K562 (cell line): ENCODE measurements around the gene FBXL12. TPM values are rescaled to one million over a fixed set of nuclear protein-coding genes. Genes with fewer than 3 reads are reported as not detected.
A peak's percentile ranks its signal among the peaks of the same experiment; 100 is the strongest.

ENCODE experiments used
- ATF1 ChIP-seq, 2 experiments: fragments of 450-650 bp in 1 of 2; IDR thresholded peaks; 2 replicates each; pipeline ENCODE4 v1.6.1; 2016; ENCODE audit warnings: missing compliant biosample characterization in 1 of 2, missing genetic modification characterization in 1 of 2
- CEBPB ChIP-seq: fragments of 450-650 bp; IDR thresholded peaks from 2 replicates; pipeline ENCODE4 v1.6.1; 2016; ENCODE audit warnings: missing genetic modification characterization, missing compliant biosample characterization
- IRF2 ChIP-seq: sonication (generic); formaldehyde crosslinking; IDR thresholded peaks from 2 replicates; pipeline ENCODE4 v1.8.1; 2022; ENCODE audit warnings: mild to moderate bottlenecking, missing genetic modification reagents
- L3MBTL2 ChIP-seq: fragments of 450-650 bp; IDR thresholded peaks from 2 replicates; pipeline ENCODE4 v1.6.1; 2016; ENCODE audit warnings: mild to moderate bottlenecking, moderate library complexity
- MCM5 ChIP-seq: fragments of 450-650 bp; IDR thresholded peaks from 2 replicates; pipeline ENCODE4 v1.6.1; 2016; ENCODE audit warnings: low read depth
- MYNN ChIP-seq, 2 experiments: sonication (generic); formaldehyde crosslinking in 1 of 2; IDR thresholded peaks; 2 replicates each; pipeline versions ENCODE4 v1.5.0 to v1.6.1; 2016 to 2020; ENCODE audit warnings: antibody characterized with exemption in 1 of 2, missing genetic modification reagents in 1 of 2
- NR2C1 ChIP-seq, 2 experiments: fragments of 450-650 bp; IDR thresholded peaks; 2 replicates each; pipeline ENCODE4 v1.6.1; 2017; ENCODE audit warnings: mild to moderate bottlenecking in 2 of 2, antibody characterized with exemption in 1 of 2, inconsistent platforms in 1 of 2, missing compliant biosample characterization in 1 of 2, missing genetic modification characterization in 1 of 2
- POLR2A ChIP-seq: fragments of 450-650 bp; conservative IDR thresholded peaks from 2 replicates; pipeline ENCODE4 v1.6.1; 2016
- RBM25 ChIP-seq: fragments of 200-400 bp; formaldehyde crosslinking; IDR thresholded peaks from 2 replicates; pipeline ENCODE4 v1.6.1; 2018; ENCODE audit warnings: low read length, low read depth, moderate library complexity; ENCODE audit not compliant: severe bottlenecking
- ZNF263 ChIP-seq: sonication (generic); formaldehyde crosslinking; IDR thresholded peaks from 2 replicates; pipeline ENCODE4 v1.8.0; 2022; ENCODE audit warnings: mild to moderate bottlenecking, missing genetic modification reagents, borderline replicate concordance
- ZNF408 ChIP-seq: fragments of 250-450 bp; sonication (Bioruptor Pico); IDR thresholded peaks from 2 replicates; pipeline ENCODE4 v1.4.0; 2020; ENCODE audit warnings: low read depth, mild to moderate bottlenecking, moderate library complexity
- ZNF57 ChIP-seq: fragments of 450-650 bp; formaldehyde crosslinking; IDR thresholded peaks from 2 replicates; pipeline ENCODE4 v1.4.0; 2020; ENCODE audit warnings: mild to moderate bottlenecking, moderate library complexity
- polyA plus RNA-seq, 8 experiments: library from polyadenylated mRNA; depleted of rRNA in 4 of 8; stranded (reverse) in 5 of 8; unstranded in 3 of 8; fragments of >200 nt; fragmentation: Nextera tagmentation in 2 of 8; fragmentation: Illumina TruSeq in 1 of 8; extraction: Ambion mirVana in 2 of 8; extraction: Trizol in 1 of 8; gene quantifications; 2 replicates each; pipeline versions ENCODE4 v1.2.1 to v1.2.3, GENCODE V29; 2011 to 2014; ENCODE audit warnings: inconsistent platforms in 1 of 8, missing spikeins in 1 of 8
- total RNA-seq, 7 experiments: library from RNA; depleted of rRNA in 6 of 7; stranded (reverse); fragments of >200 nt in 6 of 7; fragmentation: Illumina TruSeq in 2 of 7; extraction: Trizol in 2 of 7; gene quantifications; 2 replicates each; pipeline versions ENCODE4 v1.2.1 to v1.2.3, GENCODE V29; 2011 to 2021; ENCODE audit warnings: low replicate concordance in 1 of 7
- TF ChIP-seq, protein P1 (sequence below): fragments of 450-650 bp; formaldehyde crosslinking; IDR thresholded peaks from 2 replicates; pipeline ENCODE4 v1.4.0; 2020; ENCODE audit warnings: mild to moderate bottlenecking, moderate library complexity
- TF ChIP-seq, protein P2 (sequence below): fragments of 200-800 bp; sonication (Bioruptor generic); IDR thresholded peaks from 2 replicates; pipeline ENCODE4 v1.6.1; 2017; ENCODE audit warnings: missing genetic modification characterization, missing compliant biosample characterization
- TF ChIP-seq, protein P3 (sequence below): fragments of 250-450 bp; sonication (Bioruptor Pico); IDR thresholded peaks from 2 replicates; pipeline ENCODE4 v1.5.0; 2021; ENCODE audit warnings: mild to moderate bottlenecking, borderline replicate concordance
- TF ChIP-seq, protein P4 (sequence below): fragments of 450-650 bp; IDR thresholded peaks from 2 replicates; pipeline ENCODE4 v1.6.1; 2016

The FBXL12 gene
- total and polyA plus RNA-seq, 9 of the 15 experiments (the other 6 are each of a cell fraction or from before 2014, with no cell fraction given) = 2.7 to 40.5 (median 26.5) TPM

DNA sequence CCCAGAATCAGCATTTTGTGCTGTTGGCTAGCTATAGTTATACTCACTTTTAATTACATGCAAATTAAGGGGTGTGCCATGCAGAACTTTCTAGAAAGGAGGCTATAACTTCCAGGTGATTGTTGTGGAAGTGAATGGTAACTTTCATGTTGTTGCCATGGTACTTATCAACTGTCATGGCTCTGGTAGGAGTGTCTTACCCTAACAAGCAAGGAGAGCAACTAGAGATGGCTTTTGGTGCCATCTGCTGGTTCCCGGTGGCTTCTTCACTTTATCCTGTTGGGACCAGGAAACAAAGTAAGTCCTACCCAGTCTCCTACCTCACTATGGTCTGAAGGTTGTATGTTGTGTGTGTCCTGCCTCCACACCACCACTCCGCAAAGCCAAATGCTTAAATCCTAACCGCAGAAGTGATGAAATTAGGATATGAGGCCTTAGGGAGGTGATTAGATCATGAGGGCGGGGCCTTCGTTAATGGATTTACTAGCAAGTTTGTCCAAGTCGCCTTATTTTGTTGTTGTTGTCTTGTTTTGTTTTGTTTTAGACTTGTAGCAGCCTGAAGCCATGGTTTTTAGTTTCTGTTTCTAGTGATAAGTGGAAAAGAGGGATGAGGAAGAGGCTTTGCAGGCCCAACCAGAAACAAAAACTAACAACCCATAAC lies 22.6 kb downstream of the FBXL12 start (continued):
- TF ChIP-seq ZNF57 (CRISPR knock-in tag) (no peak), ZNF408 (CRISPR knock-in tag) (no peak), NR2C1 (IDR thresholded peaks at IDR 0.05) (peak; percentile 28; the same call in 1 of the 2 replicates), NR2C1 (tag; IDR thresholded peaks at IDR 0.05) (no peak), ATF1 (CRISPR knock-in tag; IDR thresholded peaks at IDR 0.05) (no peak), ATF1 (tag; IDR thresholded peaks at IDR 0.05) (peak; percentile 21; the same call in 1 of the 2 replicates), MYNN (IDR thresholded peaks at IDR 0.05) (peak; percentile 59; the same call in 1 of the 2 replicates), MYNN (CRISPR knock-in tag; IDR thresholded peaks at IDR 0.05) (no peak), MCM5 (no peak), IRF2 (CRISPR knock-in tag) (no peak), RBM25 (peak; percentile 4), CEBPB (no peak), POLR2A (no peak), ZNF263 (CRISPR knock-in tag) (peak; percentile 44; the same call in 1 of the 2 replicates), L3MBTL2 (0 out of 2 replicates have a peak, but pooled peaks have one; percentile 17)
- TF ChIP-seq, protein P1, sequence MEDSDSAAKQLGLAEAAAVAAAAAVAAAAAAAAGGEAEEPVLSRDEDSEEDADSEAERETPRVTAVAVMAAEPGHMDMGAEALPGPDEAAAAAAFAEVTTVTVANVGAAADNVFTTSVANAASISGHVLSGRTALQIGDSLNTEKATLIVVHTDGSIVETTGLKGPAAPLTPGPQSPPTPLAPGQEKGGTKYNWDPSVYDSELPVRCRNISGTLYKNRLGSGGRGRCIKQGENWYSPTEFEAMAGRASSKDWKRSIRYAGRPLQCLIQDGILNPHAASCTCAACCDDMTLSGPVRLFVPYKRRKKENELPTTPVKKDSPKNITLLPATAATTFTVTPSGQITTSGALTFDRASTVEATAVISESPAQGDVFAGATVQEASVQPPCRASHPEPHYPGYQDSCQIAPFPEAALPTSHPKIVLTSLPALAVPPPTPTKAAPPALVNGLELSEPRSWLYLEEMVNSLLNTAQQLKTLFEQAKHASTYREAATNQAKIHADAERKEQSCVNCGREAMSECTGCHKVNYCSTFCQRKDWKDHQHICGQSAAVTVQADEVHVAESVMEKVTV (CRISPR knock-in tag) = peak; percentile 89
- TF ChIP-seq, protein P2, sequence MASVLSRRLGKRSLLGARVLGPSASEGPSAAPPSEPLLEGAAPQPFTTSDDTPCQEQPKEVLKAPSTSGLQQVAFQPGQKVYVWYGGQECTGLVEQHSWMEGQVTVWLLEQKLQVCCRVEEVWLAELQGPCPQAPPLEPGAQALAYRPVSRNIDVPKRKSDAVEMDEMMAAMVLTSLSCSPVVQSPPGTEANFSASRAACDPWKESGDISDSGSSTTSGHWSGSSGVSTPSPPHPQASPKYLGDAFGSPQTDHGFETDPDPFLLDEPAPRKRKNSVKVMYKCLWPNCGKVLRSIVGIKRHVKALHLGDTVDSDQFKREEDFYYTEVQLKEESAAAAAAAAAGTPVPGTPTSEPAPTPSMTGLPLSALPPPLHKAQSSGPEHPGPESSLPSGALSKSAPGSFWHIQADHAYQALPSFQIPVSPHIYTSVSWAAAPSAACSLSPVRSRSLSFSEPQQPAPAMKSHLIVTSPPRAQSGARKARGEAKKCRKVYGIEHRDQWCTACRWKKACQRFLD (CRISPR knock-in tag) = no peak
- TF ChIP-seq, protein P3, sequence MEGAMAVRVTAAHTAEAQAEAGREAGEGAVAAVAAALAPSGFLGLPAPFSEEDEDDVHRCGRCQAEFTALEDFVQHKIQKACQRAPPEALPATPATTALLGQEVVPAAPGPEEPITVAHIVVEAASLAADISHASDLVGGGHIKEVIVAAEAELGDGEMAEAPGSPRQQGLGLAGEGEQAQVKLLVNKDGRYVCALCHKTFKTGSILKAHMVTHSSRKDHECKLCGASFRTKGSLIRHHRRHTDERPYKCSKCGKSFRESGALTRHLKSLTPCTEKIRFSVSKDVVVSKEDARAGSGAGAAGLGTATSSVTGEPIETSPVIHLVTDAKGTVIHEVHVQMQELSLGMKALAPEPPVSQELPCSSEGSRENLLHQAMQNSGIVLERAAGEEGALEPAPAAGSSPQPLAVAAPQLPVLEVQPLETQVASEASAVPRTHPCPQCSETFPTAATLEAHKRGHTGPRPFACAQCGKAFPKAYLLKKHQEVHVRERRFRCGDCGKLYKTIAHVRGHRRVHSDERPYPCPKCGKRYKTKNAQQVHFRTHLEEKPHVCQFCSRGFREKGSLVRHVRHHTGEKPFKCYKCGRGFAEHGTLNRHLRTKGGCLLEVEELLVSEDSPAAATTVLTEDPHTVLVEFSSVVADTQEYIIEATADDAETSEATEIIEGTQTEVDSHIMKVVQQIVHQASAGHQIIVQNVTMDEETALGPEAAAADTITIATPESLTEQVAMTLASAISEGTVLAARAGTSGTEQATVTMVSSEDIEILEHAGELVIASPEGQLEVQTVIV = no peak
- TF ChIP-seq, protein P4, sequence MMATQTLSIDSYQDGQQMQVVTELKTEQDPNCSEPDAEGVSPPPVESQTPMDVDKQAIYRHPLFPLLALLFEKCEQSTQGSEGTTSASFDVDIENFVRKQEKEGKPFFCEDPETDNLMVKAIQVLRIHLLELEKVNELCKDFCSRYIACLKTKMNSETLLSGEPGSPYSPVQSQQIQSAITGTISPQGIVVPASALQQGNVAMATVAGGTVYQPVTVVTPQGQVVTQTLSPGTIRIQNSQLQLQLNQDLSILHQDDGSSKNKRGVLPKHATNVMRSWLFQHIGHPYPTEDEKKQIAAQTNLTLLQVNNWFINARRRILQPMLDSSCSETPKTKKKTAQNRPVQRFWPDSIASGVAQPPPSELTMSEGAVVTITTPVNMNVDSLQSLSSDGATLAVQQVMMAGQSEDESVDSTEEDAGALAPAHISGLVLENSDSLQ = peak; percentile 78
